HepG2 (cell line): ENCODE measurements around the gene FBXO10.

Experiments used
- CHD2 ChIP-seq: IDR thresholded peaks from 2 replicates; pipeline ENCODE4 v1.6.1; 2011; ENCODE audit warnings: low read depth, low read length, improper control_type of control experiment
- EP300 ChIP-seq, 3 experiments: sonication (generic) in 1 of 3; formaldehyde crosslinking in 1 of 3; IDR thresholded peaks; 2 replicates each; pipeline versions ENCODE4 v1.5.1 to v1.6.1; 2011 to 2020; ENCODE audit warnings: low read depth in 2 of 3, low read length in 2 of 3, borderline replicate concordance in 1 of 3, improper control_type of control experiment in 1 of 3, mild to moderate bottlenecking in 1 of 3, missing genetic modification reagents in 1 of 3, moderate library complexity in 1 of 3
- GTF3A ChIP-seq: sonication (generic); formaldehyde crosslinking; conservative IDR thresholded peaks from 2 replicates; pipeline ENCODE4 v1.4.0; 2020; ENCODE audit warnings: mild to moderate bottlenecking, missing genetic modification reagents
- NFIC ChIP-seq: IDR thresholded peaks from 2 replicates; pipeline ENCODE4 v1.6.1; 2012; ENCODE audit warnings: mild to moderate bottlenecking, low read length, inconsistent platforms
- RAD21 ChIP-seq: fragments of 450-650 bp; formaldehyde crosslinking; IDR thresholded peaks from 2 replicates; pipeline ENCODE4 v1.5.0; 2020; ENCODE audit warnings: mild to moderate bottlenecking
- SIN3A ChIP-seq: IDR thresholded peaks from 2 replicates; pipeline ENCODE4 v1.6.1; 2011; ENCODE audit warnings: low read depth, mild to moderate bottlenecking, control low read depth, low read length, borderline replicate concordance
- USF2 ChIP-seq, 2 experiments: sonication (generic) in 1 of 2; formaldehyde crosslinking in 1 of 2; IDR thresholded peaks; 2 replicates each; pipeline versions ENCODE4 v1.5.1 to v1.6.1; 2011 to 2020; ENCODE audit warnings: borderline replicate concordance in 1 of 2, low read depth in 1 of 2, low read length in 1 of 2, mild to moderate bottlenecking in 1 of 2, missing genetic modification reagents in 1 of 2, moderate library complexity in 1 of 2
- ZNF230 ChIP-seq: sonication (generic); formaldehyde crosslinking; IDR thresholded peaks from 2 replicates; pipeline ENCODE4 v1.4.0; 2020; ENCODE audit warnings: mild to moderate bottlenecking, missing genetic modification reagents
- ZNF589 ChIP-seq: sonication (generic); formaldehyde crosslinking; conservative IDR thresholded peaks from 2 replicates; pipeline ENCODE4 v1.8.0; 2022; ENCODE audit warnings: mild to moderate bottlenecking, moderate library complexity, missing genetic modification reagents
- ZNF776 ChIP-seq: sonication (generic); formaldehyde crosslinking; IDR thresholded peaks from 2 replicates; pipeline ENCODE4 v1.4.0; 2020; ENCODE audit warnings: mild to moderate bottlenecking, missing genetic modification reagents
- TF ChIP-seq, protein P1 (sequence below): sonication (generic); formaldehyde crosslinking; IDR thresholded peaks from 2 replicates; pipeline ENCODE4 v1.5.0; 2020; ENCODE audit warnings: mild to moderate bottlenecking, missing genetic modification reagents, moderate library complexity

DNA sequence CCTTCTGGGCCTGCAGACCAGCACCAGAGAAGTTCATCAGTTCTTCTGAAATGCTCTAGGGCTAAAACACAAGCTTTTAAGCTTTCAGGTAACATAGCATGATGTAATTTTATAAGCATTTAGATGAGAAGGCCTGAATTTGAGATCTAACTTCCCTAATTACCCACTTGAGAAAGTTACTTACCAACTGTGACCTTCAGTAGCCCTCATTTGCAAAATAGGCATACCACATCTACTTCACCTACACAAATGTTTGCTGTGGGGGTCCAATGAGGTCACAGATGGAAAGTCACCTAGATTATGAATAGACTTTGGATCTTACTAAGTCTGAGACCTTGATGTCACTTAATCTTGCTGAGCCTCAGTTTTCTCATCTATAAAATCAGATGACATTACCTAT lies 36.5 kb downstream of the FBXO10 start:
- TF ChIP-seq, protein P1, sequence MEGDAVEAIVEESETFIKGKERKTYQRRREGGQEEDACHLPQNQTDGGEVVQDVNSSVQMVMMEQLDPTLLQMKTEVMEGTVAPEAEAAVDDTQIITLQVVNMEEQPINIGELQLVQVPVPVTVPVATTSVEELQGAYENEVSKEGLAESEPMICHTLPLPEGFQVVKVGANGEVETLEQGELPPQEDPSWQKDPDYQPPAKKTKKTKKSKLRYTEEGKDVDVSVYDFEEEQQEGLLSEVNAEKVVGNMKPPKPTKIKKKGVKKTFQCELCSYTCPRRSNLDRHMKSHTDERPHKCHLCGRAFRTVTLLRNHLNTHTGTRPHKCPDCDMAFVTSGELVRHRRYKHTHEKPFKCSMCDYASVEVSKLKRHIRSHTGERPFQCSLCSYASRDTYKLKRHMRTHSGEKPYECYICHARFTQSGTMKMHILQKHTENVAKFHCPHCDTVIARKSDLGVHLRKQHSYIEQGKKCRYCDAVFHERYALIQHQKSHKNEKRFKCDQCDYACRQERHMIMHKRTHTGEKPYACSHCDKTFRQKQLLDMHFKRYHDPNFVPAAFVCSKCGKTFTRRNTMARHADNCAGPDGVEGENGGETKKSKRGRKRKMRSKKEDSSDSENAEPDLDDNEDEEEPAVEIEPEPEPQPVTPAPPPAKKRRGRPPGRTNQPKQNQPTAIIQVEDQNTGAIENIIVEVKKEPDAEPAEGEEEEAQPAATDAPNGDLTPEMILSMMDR (CRISPR knock-in tag) = no peak
- TF ChIP-seq USF2 (IDR thresholded peaks at IDR 0.05; ENCODE audit: low read depth, low read length) = no peak
- no peak for TF ChIP-seq USF2 (CRISPR knock-in tag; IDR thresholded peaks at IDR 0.05; ENCODE audit: borderline replicate concordance)
- TF ChIP-seq ZNF776 (CRISPR knock-in tag) = no peak
- no peak for TF ChIP-seq ZNF230 (CRISPR knock-in tag)
- no peak for TF ChIP-seq RAD21 (CRISPR knock-in tag)
- no peak for TF ChIP-seq CHD2
- no peak for TF ChIP-seq NFIC
- no peak for TF ChIP-seq GTF3A
- TF ChIP-seq ZNF589 = no peak
- TF ChIP-seq EP300 (IDR thresholded peaks at IDR 0.05; ENCODE audit: low read depth in 2 of 2, low read length in 2 of 2) = no peak
- no peak for TF ChIP-seq EP300 (CRISPR knock-in tag; IDR thresholded peaks at IDR 0.05; ENCODE audit: borderline replicate concordance)
- TF ChIP-seq SIN3A = no peak
